Head of caudate nucleus (tissue), 42 donors: Measurements from ENCODE around the gene VPS9D1.

Experiments
- DNase-seq, 42 donors: peaks; one replicate each; pipeline versions ENCODE4 v3.0.0 to v3.0.0-alpha.2; 2020 to 2021; ENCODE audit warnings: mixed read lengths in 7 of 42
- intact Hi-C: fragments of 100-400 bp; cut with DNase I; formaldehyde crosslinking; loops from one replicate; pipeline ENCODE4 v1.15.0; 2022

VPS9D1 gene

DNA sequence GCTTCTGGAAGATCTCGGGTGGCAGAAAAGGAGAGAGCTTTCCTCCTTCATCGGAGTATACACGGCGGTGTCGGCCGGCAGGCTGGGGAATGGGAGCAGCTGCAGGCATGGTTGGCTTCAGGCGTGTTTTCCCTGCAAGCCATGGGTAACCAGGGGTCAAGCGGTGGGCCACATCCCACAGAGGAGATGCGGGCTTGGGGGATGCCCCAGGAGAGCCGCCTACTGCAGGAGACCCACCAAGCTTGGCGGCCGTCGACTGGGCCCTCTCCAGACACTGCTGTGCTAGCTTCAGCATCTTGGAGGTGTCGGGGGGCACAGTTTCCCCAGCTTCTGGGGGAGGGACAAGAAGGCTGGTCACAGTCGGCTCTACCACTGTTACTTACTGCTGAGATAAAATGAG lies 4.2 kb downstream of the VPS9D1 start:
- no peak for DNase-seq
- intact Hi-C loops = no loop called here

- no peak for DNase-seq
Measured at GRCh38 chr16:89712274-89712781, 8.4 kb downstream of the VPS9D1 start.

GRCh38 chr16:89711601-89712273 lies 9.0 kb downstream of the VPS9D1 start:
- DNase-seq = peak in 5 of 42 donors; percentile 27 to 49 (median 36)

More at GRCh38 chr16:89712274-89712781, 8.4 kb downstream of the VPS9D1 start:
- intact Hi-C loops = no loop called here

DNA sequence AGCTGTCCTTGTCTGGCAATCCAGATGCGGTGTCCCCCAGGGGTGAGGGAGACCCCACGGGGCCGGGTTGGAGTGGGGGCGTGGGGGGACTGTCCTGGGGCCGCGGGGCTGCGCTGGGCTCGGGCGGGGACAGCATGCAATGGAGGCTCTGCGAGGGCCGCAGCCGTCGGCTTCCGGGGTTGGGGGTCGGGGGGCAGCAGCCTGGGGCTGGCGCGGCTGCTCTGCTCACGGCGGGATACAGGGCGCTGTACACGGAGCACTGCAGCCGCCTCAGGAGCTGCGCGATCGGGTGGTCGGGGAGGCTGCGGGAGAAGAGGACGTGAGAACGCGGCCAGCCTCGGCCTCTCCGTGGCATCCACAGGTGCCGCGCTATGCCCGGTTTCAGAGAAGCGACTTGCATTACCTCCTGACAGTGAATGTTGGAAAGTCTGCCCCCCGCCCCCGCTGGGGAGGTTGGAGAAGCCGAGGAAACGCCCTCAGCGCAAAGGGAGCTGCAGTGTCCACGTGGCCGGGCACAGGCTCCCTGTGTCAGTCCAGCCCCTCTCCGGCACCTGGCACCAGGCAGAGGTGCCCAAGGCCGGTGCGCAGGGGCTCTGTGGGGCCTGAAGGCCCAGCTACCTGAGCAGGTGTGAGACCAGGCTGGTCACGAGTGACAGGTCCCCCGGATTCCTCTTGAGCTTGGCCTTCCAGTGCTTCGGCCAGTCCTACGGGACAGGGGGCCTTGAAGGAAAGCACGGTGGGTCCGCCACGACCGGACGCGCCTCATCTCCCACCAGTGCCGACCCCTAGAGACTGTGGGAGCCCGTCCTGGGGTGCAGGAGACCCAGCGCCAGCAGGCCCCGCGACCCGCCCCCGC lies 9.8 kb downstream of the VPS9D1 start:
- intact Hi-C loops = no loop called here
- no peak for DNase-seq

More at GRCh38 chr16:89711601-89712273, 9.0 kb downstream of the VPS9D1 start:
- intact Hi-C loops = no loop called here

DNA sequence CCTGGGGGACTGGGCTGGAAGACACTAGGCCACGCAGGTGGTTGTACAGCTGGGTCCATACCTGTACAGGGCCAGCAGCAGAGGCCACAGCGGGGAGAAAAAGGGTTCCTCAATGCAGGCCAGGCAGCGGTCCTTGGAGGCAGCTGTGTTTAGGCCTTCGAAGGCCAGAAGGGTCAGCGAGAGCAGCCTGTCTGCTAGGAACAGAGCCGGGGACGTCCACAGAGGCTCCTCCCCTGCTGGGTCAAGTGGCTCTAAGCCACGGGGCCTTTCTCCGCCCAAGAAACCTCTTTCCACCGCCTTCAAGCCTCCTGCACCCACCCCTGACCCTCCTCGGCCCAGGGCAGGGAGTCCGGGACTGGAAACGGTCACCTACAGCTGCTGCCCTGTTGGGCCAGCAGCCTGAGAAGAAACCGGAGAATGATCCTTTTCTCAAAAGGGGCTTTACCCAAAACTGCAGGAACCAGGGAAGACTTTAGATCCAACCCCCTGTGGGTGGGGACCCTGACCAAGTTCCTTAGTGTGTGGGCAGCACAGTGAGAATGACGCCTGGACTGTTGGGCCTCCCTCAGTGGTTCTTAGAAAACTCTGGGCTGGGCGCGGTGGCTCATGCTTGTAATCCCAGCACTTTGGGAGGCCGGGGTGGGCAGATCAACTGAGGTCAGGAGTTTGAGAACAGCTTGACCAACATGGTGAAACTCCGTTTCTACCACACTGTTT lies 10.8 kb downstream of the VPS9D1 start:
- intact Hi-C loops = loop anchor here (5.0 to 10.0 kb wide), 2 partner anchors 82 to 155 kb away; no protein-coding TSS in a partner anchor
- DNase-seq = no peak

- intact Hi-C loops = loop anchor here (5.0 to 10.0 kb wide), 2 partner anchors 83 to 156 kb away; no protein-coding TSS in a partner anchor
Measured at GRCh38 chr16:89709166-89709565, 11.5 kb downstream of the VPS9D1 start.

GRCh38 chr16:89708481-89708931 lies 12.2 kb downstream of the VPS9D1 start:
- intact Hi-C loops = loop anchor here (5.0 to 10.0 kb wide), 2 partner anchors 84 to 156 kb away; no protein-coding TSS in a partner anchor
- no peak for DNase-seq

More at GRCh38 chr16:89709166-89709565, 11.5 kb downstream of the VPS9D1 start:
- DNase-seq = no peak

DNA sequence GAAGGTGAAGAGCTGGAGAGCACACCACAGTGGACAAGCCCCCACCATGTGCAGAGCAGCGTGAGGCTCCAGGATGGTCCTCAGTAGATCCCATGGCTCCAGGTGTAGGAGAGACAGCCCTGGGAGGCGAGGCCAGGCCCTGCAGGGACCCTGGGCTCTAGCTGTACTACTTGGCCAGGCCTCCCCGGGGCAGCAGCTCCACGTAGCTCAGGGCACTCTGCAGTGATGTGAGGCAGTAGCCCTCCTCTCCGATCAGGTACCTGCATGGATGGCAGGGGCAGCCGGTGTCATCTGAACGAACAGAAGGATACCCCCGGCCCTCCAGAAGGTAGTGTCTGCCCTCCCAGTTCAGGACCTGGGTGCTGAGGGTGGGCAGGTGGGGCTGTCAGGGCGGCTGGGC lies 13.0 kb downstream of the VPS9D1 start:
- DNase-seq = no peak
- intact Hi-C loops = loop anchor here (5.0 to 10.0 kb wide), 2 partner anchors 85 to 157 kb away; no protein-coding TSS in a partner anchor

DNA sequence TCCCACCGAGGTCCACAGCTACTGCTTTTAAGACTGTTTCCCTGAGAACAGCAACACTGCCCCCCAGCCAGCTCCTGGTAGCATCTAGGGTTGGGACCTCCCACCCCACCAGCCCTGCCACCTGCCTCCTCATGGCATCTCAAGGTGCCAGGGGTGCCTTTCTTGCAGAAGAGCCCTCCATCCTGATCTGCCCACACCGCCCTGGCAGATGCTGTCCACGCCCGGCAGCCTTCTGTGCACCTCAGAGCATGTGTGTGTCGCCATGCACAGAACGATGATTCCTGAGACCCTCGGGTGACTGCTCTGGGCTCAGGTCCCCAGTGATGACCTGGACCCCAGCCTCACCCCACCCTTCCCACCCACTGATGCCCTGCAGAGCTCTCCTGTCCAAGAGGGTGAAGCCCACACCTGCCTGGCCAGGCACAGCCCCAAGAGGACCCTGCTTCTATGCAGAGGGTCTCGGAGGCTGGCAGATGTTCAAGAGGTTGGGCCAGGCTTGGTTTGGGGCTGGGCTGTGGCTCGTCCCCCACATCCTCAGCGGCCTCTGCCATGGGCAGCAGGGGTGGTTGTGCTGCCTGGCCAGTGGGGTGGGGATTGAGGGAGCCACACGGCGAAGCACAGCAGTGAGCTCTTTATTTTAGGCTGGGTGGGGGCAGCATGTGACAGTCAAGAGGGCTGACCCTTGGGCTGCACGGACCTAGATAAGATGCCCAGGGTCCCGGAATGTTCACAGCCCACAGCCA lies 14.0 kb downstream of the VPS9D1 start:
- intact Hi-C loops = loop anchor here (5.0 to 10.0 kb wide), 2 partner anchors 86 to 158 kb away; no protein-coding TSS in a partner anchor
- peak in 5 of 42 donors; percentile 19 to 53 (median 23) for DNase-seq

GRCh38 chr16:89705006-89705405 lies 15.7 kb downstream of the VPS9D1 start:
- intact Hi-C loops = loop anchor here (5.0 to 10.0 kb wide), 2 partner anchors 87 to 160 kb away; no protein-coding TSS in a partner anchor
- no peak for DNase-seq

DNA sequence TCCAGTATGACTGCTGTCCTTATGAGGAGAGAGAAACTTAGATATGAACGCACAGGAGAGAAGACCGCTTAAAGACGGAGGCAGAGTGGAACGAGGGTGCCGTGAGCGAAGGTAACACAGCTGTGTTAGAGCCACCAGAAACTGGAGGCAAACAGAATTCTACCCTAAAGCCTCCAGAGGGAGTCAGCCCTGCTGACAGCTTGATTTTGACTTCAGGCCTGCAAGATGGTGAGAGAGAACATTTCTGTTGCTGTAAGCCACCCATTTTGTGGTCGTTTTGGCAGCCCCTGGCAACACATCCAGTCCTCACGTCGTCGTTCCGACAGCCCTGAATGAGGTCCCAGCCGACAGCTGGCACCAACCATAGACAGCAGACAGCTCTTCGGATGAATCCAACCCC lies 16.4 kb downstream of the VPS9D1 start:
- intact Hi-C loops = loop anchor here (10.0 kb wide), 1 partner anchor 161 kb away; no protein-coding TSS in a partner anchor

GRCh38 chr16:89701425-89702406 lies 19.0 kb downstream of the VPS9D1 start, which contains the start of gene SPATA2L:
Gene SPATA2L (minus strand): TSS chr16:89701705. CDS start chr16:89701232, 473 bp downstream.
- intact Hi-C loops = loop anchor here (10.0 kb wide), 1 partner anchor 163 kb away; no protein-coding TSS in a partner anchor
- DNase-seq = peak; percentile 77 to 97 (median 92)

More for the DNA sequence above, 16.4 kb downstream of the VPS9D1 start:
- no peak for DNase-seq

- peak in 15 of 42 donors; percentile 4 to 61 (median 42) for DNase-seq
Measured at GRCh38 chr16:89700649-89701424, 19.9 kb downstream of the VPS9D1 start.

GRCh38 chr16:89700100-89700648 lies 20.5 kb downstream of the VPS9D1 start:
- peak; percentile 99 to 100 (median 100) for DNase-seq
- intact Hi-C loops = loop anchor here (10.0 kb wide), 1 partner anchor 165 kb away; no protein-coding TSS in a partner anchor

More at GRCh38 chr16:89700649-89701424, 19.9 kb downstream of the VPS9D1 start:
- intact Hi-C loops = loop anchor here (10.0 kb wide), 1 partner anchor 164 kb away; no protein-coding TSS in a partner anchor

DNA sequence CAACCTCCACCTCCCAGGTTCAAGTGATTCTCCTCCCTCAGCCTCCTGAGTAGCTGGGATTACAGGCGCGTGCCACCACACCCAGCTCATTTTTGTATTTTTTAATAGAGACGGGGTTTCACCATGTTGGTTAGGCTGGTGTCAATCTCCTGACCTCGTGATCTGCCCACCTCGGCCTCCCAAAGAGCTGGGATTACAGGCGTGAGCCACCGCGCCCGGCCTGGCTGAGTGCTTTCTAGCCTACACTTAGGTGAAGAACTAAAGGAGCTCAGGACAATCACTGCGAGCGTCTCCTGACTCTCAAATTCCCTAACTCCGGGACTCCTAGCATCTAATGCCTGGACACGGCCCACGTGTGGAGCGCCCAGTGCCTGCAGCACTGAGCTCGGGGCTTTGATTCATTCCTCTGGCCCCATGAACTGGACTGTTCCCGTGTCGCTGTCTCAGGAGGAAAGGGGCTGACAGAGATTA lies 21.0 kb downstream of the VPS9D1 start:
- intact Hi-C loops = loop anchor here (10.0 kb wide), 1 partner anchor 165 kb away; no protein-coding TSS in a partner anchor
- DNase-seq = peak in 1 of 42 donors; percentile 3
